GM12864 (cell line): ENCODE measurements around the gene RPP21.
"Not testable (repeated sequence)": the region's sequence is repeated elsewhere in the genome, so short reads cannot be mapped to it uniquely, and the experiment has no call there.

Experiments used
- DNase-seq: peaks from one replicate; pipeline ENCODE4 v3.0.0-alpha.2; 2011; ENCODE audit warnings: low read depth
- H3K4me3 ChIP-seq: 2 replicates; pipeline ENCODE4 v1.5.1; 2011; ENCODE audit warnings: mild to moderate bottlenecking, low read depth, low read length, control low read depth
- CTCF ChIP-seq: IDR thresholded peaks from 2 replicates; pipeline ENCODE4 v1.5.1; 2011; ENCODE audit warnings: low read depth, mild to moderate bottlenecking, moderate library complexity, low read length, control low read depth, inconsistent platforms; ENCODE audit errors: missing control alignments

RPP21 gene

GRCh38 chr6:30364591-30364990 lies 19.6 kb downstream of the RPP21 start:
- no peak for DNase-seq
- TF ChIP-seq CTCF: peak; percentile 30
- H3K4me3 ChIP-seq: no peak overlapping the region

GRCh38 chr6:30369280-30369679 lies 24.3 kb downstream of the RPP21 start:
- H3K4me3 ChIP-seq, DNase-seq: not testable (repeated sequence)

- H3K4me3 ChIP-seq: no peak overlapping the region
- no peak for TF ChIP-seq CTCF
- no peak for DNase-seq
These were observed 33.5 kb downstream of the RPP21 start for GRCh38 chr6:30378290-30378937.

GRCh38 chr6:30380464-30380863 lies 35.5 kb downstream of the RPP21 start:
- no peak overlapping the region for H3K4me3 ChIP-seq
- DNase-seq: no peak
- no peak for TF ChIP-seq CTCF

- no peak overlapping the region for H3K4me3 ChIP-seq
- no peak for DNase-seq
- no peak for TF ChIP-seq CTCF
These were observed 41.2 kb downstream of the RPP21 start for GRCh38 chr6:30386166-30386565.

GRCh38 chr6:30391240-30391639 lies 46.3 kb downstream of the RPP21 start:
- no peak overlapping the region for H3K4me3 ChIP-seq
- TF ChIP-seq CTCF: no peak
- DNase-seq: no peak

- no peak for DNase-seq
- no peak for TF ChIP-seq CTCF
- no peak overlapping the region for H3K4me3 ChIP-seq
These were observed 49.2 kb downstream of the RPP21 start for GRCh38 chr6:30394139-30394538.
